GM19043 (cell line): ENCODE results near the gene NEUROG1.
"Not testable (repeated sequence)": the region's sequence is repeated elsewhere in the genome, so short reads cannot be mapped to it uniquely, and the experiment has no call there.

Experiments used
- ATAC-seq: cut with Tn5 transposase; IDR thresholded peaks from one replicate; pipeline ENCODE4 v1.9.1; 2021; ENCODE audit warnings: low read depth; ENCODE audit not compliant: unreplicated experiment

Gene NEUROG1

GRCh38 chr5:135497971-135498636, 37.7 kb downstream of the NEUROG1 start:
- no peak for ATAC-seq

GRCh38 chr5:135495531-135495930, 40.2 kb downstream of the NEUROG1 start:
- not testable (repeated sequence) for ATAC-seq

GRCh38 chr5:135494196-135494595, 41.6 kb downstream of the NEUROG1 start:
- no peak for ATAC-seq

GRCh38 chr5:135493406-135494180, 42.2 kb downstream of the NEUROG1 start:
- no peak for ATAC-seq

GRCh38 chr5:135492319-135492626, 43.5 kb downstream of the NEUROG1 start:
- ATAC-seq: no peak

- ATAC-seq: no peak
Observed at GRCh38 chr5:135491552-135492318, 44.0 kb downstream of the NEUROG1 start.

DNA sequence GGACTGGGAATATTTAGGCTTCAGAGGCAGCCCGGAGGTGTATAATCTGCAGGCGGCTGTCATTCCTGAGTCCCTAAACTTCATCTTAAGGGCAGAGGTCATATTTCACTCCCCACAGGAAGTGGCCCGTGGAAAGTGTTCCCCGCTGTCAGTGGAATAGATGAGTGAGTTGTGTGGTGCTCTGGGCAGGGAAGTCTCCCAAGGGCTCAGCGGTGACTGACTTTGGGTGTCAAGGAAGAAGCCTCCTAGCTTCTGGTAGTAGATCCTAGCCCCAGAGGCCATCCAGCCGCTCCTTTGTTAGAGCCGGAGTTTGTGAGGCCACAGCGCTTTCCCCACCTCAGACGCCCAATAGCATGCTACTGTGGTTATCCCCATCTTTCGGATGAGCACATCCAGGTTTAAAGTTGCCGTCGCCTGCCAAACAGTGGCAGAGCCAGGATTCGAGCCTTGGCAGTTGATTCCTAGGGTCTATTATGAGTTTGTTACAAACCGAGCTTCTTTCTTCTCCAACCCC, 44.7 kb downstream of the NEUROG1 start:
- no peak for ATAC-seq

GRCh38 chr5:135490245-135491037, 45.3 kb downstream of the NEUROG1 start:
- ATAC-seq: no peak

DNA sequence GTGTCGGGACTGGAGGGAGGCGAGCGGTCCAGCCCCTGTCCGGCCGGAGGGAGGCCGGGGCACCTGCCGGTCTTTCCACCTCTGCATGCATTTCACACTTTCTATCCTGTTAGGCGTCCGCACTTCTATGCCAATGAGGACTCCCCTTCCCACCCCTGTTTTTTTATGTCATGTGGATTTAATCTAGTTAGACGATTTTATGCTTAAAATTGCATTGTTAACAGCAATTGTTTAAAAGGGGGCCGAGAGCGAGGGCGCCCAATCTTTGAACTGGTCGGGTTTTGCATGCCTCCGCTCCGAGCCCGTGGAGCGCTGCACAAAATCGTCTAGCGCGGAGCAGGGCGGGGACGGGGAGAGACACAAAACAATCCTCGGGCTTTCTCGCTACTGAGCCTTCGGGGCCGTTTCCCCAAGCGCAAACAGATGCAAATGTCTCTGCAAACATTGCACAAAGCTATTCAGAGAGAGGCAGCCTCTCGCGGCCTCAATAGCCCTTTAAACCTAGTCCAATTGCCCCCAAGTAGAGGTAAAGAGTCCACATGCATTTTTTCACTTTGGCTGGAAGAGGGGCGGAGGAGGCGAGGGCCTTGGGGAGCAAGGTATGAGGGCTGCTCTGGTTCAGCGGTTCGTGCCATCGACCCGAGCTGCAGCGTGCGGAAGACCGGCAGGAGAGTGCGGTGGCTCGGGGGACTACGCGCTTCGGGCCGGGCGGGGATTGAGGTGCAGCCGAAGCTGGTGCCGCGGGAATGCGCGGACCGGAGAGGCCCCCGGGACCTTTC, 46.1 kb downstream of the NEUROG1 start:
- no peak for ATAC-seq

DNA sequence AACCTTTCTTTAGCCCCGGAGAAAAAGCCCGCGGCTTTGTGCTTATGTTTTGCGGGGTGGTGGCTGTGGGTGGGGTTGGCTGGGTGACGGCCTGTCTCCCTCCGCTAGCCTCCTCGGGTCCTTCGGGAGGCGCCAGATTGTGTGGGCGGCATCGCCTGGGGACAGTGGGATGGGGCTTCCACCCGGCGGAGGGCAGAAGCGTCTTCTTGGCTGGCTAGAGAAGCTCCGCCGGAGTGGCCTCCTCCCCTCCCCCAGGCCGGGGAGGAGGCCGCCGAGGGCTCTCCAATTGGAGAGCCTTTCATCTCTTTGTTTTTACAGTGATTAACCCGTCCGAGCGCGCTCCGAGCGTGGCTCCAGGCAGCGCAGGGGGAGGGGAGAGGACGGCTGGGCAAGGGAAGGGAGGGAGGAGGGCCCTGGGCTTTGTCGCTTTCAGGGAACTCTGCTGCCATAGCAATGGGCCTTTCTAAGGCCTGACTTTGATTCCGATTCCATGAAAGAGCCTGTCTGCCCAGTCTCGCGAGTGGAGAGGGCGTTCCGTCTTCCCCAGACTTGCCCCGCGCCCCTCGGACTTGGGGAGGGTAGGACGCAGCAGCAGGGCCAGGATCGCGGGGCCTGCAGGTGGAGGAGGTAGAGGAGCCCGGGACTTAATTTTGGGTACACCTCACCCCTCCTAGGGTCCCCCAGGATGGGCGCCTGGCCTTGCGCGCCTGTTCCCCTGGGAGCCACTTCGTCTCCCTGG, 46.9 kb downstream of the NEUROG1 start:
- no peak for ATAC-seq

- no peak for ATAC-seq
Observed at GRCh38 chr5:135487839-135488514, 47.8 kb downstream of the NEUROG1 start.

GRCh38 chr5:135487037-135487395, 48.7 kb downstream of the NEUROG1 start:
- no peak for ATAC-seq

DNA sequence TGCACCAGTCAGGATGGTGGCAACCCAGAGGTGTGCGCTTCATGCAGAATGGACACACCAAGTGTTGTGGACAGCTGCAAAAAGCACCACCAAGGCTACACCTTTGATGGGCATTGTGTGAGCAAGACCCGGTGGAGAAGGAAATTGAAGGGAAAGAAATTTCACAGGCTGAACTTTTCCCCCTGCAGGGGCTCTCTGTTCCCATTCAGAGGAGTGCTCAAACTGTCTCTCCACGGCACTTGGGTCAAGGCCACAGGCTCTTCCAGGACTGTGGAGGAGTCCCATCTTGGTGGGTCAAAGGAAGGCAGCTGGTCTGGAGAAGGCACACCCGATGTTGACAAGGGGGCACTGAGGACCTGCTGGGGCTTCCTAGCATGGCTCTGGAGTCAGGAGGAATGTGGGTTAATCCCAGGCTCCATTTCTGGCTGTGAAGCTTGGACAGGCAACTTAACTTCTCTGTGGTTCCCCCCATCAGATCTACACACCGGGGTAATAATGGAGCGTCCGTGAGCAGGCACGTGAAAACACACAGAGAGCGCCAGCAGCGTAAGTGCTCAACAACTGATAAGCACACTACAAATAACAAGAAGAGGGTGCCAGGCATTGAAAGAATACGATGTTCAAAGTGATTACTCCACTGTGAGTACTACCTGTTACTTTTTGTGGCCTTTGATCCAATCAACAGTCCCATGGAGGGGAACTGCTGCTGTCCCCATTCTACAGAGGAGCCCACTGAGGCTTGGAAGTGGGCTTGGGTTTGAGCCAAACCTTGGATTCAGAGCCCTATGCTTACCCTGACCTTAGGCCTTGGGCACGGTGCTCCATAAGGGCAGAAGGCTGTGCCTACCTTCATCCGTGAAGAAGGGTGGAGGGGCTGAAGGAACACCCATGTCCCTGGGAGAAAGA, 49.4 kb downstream of the NEUROG1 start:
- ATAC-seq: no peak

- ATAC-seq: no peak
Observed at GRCh38 chr5:135484674-135485086, 51.1 kb downstream of the NEUROG1 start.
